B cell (primary cell): ENCODE results near the gene HIPK2. TPM values are rescaled to one million over a fixed set of nuclear protein-coding genes. Genes with fewer than 3 reads are reported as not detected.

Experiments
- ATAC-seq: fragments of 200-7000 bp; cut with Tn5 transposase; one replicate; pipeline ENCODE4 v1.10.0; 2021; ENCODE audit warnings: low read depth, mild to moderate bottlenecking, moderate number of reproducible peaks, moderate library complexity
- CTCF ChIA-PET: fragments of 350-600 bp; sonication (Branson Sonifier 250); formaldehyde crosslinking; loops from one replicate; lab custom pipeline; 2021; ENCODE audit warnings: antibody characterized with exemption, inconsistent platforms; lab: Charles Lee
- POLR2A ChIA-PET: fragments of 350-600 bp; sonication (Branson Sonifier 250); formaldehyde crosslinking; loops from one replicate; lab custom pipeline; 2021; ENCODE audit warnings: antibody characterized with exemption; lab: Charles Lee
- DNase-seq: peaks from one replicate; pipeline ENCODE4 v3.0.0; 2013
- H2AFZ ChIP-seq: 2 replicates; pipeline ENCODE4 v1.6.1; 2012; ENCODE audit warnings: mild to moderate bottlenecking, low read depth, low read length; ENCODE audit not compliant: insufficient read depth, poor library complexity, severe bottlenecking
- H3K27ac ChIP-seq, 2 donors: 1 replicate in 1 of 2; 2 replicates in 1 of 2; pipeline ENCODE4 v1.5.1; 2012 to 2013; ENCODE audit warnings: low read length in 2 of 2, mild to moderate bottlenecking in 2 of 2, moderate library complexity in 1 of 2
- H3K27me3 ChIP-seq, 4 experiments: fragments of 200-600 bp in 1 of 4; sonication (generic) in 1 of 4; replicated peaks in 1 of 4; 1 replicate in 2 of 4; 2 replicates in 2 of 4; pipeline versions ENCODE4 v1.6.1 to v1.7.0; 2013 to 2016; ENCODE audit warnings: low read length in 3 of 4, mild to moderate bottlenecking in 2 of 4, mixed read lengths in 1 of 4, moderate library complexity in 1 of 4; ENCODE audit not compliant: insufficient read depth in 4 of 4, control insufficient read depth in 3 of 4; ENCODE audit errors: control extremely low read depth in 1 of 4
- H3K36me3 ChIP-seq, 2 experiments: replicated peaks in 1 of 2; 1 replicate in 1 of 2; 2 replicates in 1 of 2; pipeline versions ENCODE4 v1.6.1 to v1.7.1; 2013; ENCODE audit warnings: low read length in 1 of 2; ENCODE audit not compliant: insufficient read depth in 2 of 2, control insufficient read depth in 1 of 2; ENCODE audit errors: control extremely low read depth in 1 of 2, extremely low read depth in 1 of 2
- H3K4me1 ChIP-seq, 2 donors: fragments of 200-600 bp in 1 of 2; sonication (generic) in 1 of 2; 1 replicate in 1 of 2; 2 replicates in 1 of 2; pipeline versions ENCODE4 v1.5.1 to v1.6.1; 2013 to 2017; ENCODE audit warnings: low read length in 2 of 2; ENCODE audit not compliant: control insufficient read depth in 2 of 2, insufficient read depth in 2 of 2
- H3K4me2 ChIP-seq: replicated peaks from 2 replicates; pipeline ENCODE3; 2012; ENCODE audit warnings: mild to moderate bottlenecking, low read depth, low read length; ENCODE audit not compliant: poor library complexity, severe bottlenecking
- H3K4me3 ChIP-seq, 5 experiments: fragments of 200-600 bp in 1 of 5; sonication (generic) in 1 of 5; 1 replicate in 3 of 5; 2 replicates in 2 of 5; pipeline versions ENCODE4 v1.5.1 to v1.7.0; 2011 to 2016; ENCODE audit warnings: low read length in 4 of 5, mild to moderate bottlenecking in 4 of 5, low read depth in 2 of 5, control low read depth in 1 of 5, moderate library complexity in 1 of 5; ENCODE audit not compliant: insufficient read depth in 1 of 5; ENCODE audit errors: control extremely low read depth in 1 of 5, extremely low read depth in 1 of 5
- H3K79me2 ChIP-seq: fragments of 200-600 bp; sonication (generic); one replicate; pipeline ENCODE4 v1.6.0; 2016; ENCODE audit warnings: low read length; ENCODE audit not compliant: control insufficient read depth, insufficient read depth
- H3K9ac ChIP-seq: fragments of 200-600 bp; sonication (generic); 2 replicates; pipeline ENCODE4 v1.6.1; 2017; ENCODE audit warnings: mild to moderate bottlenecking, low read length, moderate library complexity
- H3K9me3 ChIP-seq, 3 donors: one replicate each; pipeline versions ENCODE4 v1.6.1 to v1.7.1; 2013; ENCODE audit warnings: low read length in 2 of 3; ENCODE audit not compliant: control insufficient read depth in 2 of 3, insufficient read depth in 1 of 3; ENCODE audit errors: control extremely low read depth in 1 of 3
- H4K20me1 ChIP-seq: 2 replicates; pipeline ENCODE4 v1.6.0; 2012; ENCODE audit warnings: mild to moderate bottlenecking, low read length; ENCODE audit not compliant: insufficient read depth, control insufficient read depth, poor library complexity, severe bottlenecking
- H3K27ac Mint-ChIP-seq: one replicate; pipeline ENCODE4 v1.8.0; 2021; ENCODE audit warnings: mixed read lengths
- H3K27me3 Mint-ChIP-seq: one replicate; pipeline ENCODE4 v1.8.0; 2021; ENCODE audit warnings: mixed read lengths
- H3K4me1 Mint-ChIP-seq: one replicate; pipeline ENCODE4 v1.8.0; 2021; ENCODE audit warnings: mixed read lengths
- H3K4me3 Mint-ChIP-seq: one replicate; pipeline ENCODE4 v1.8.0; 2021; ENCODE audit warnings: mixed read lengths
- H3K9me3 Mint-ChIP-seq: one replicate; pipeline ENCODE4 v1.8.0; 2022; ENCODE audit warnings: mixed read lengths; ENCODE audit not compliant: insufficient read depth
- CTCF ChIP-seq: fragments of 200-600 bp; IDR thresholded peaks from one replicate; pipeline ENCODE4 v1.8.0; 2022; ENCODE audit warnings: antibody characterized with exemption, mild to moderate bottlenecking
- EZH2 ChIP-seq: IDR thresholded peaks from 2 replicates; pipeline ENCODE4 v1.6.1; 2012; ENCODE audit warnings: borderline replicate concordance, low read depth, mild to moderate bottlenecking, moderate library complexity, low read length; ENCODE audit not compliant: insufficient read depth, poor library complexity, severe bottlenecking
- WGBS: methylation state at CpG from one replicate; pipeline ENCODE4 v1.1.5; 2013; ENCODE audit warnings: missing lambda C conversion rate; ENCODE audit not compliant: insufficient coverage; 5-methylcytosine and 5-hydroxymethylcytosine counted together
- intact Hi-C: fragments of 100-400 bp; cut with micrococcal nuclease; formaldehyde crosslinking; loops from one replicate; pipeline ENCODE4 v1.10.0; 2022
- polyA plus RNA-seq: library from polyadenylated mRNA; depleted of rRNA; stranded (reverse); fragments of >200 nt; gene quantifications from 2 replicates; pipeline ENCODE4 v1.2.3, GENCODE V29; 2012
- total RNA-seq, 2 donors: library from RNA; stranded (reverse); fragments of 120-200 nt in 1 of 2; gene quantifications; 1 replicate in 1 of 2; 2 replicates in 1 of 2; pipeline versions ENCODE4 v1.2.3 to v1.2.4, GENCODE V29; 2013 to 2022

The HIPK2 gene
- total and polyA plus RNA-seq, 2 donors (not counting 1 experiment from before 2014, with no cell fraction given): 6.8 to 58.2 TPM

GRCh38 chr7:139808427-139808826 is 30.6 kb upstream of the HIPK2 start:
- Mint-ChIP-seq H3K27me3 (peaks cover 13% of the 10 kb centered on the region), H3K9me3 (peaks cover 6% of the 10 kb centered on the region), H3K4me1 (no peaks in the 10 kb centered on the region), H3K27ac (no peak overlapping the region), H3K4me3 (no peak overlapping the region)
- no peak for TF ChIP-seq EZH2
- TF ChIP-seq CTCF: no peak
- H3K4me3 ChIP-seq: no peak overlapping the region
- POLR2A ChIA-PET: no interaction called here
- H2AFZ ChIP-seq: no peak overlapping the region
- H3K9me3 ChIP-seq: peaks cover 0 to 16% (median 6%) of the 10 kb centered on the region in 3 donors
- intact Hi-C loops: no loop called here
- ATAC-seq: no peak
- CTCF ChIA-PET: interaction anchor here (0.7 to 1.3 kb wide), 2 partner anchors 29 to 302 kb away, joined by 3 read pairs; no protein-coding TSS in a partner anchor
- H3K36me3 ChIP-seq: no peaks in the 10 kb centered on the region
- H3K4me1 ChIP-seq: no peaks in the 10 kb centered on the region
- H3K4me2 ChIP-seq: no peak overlapping the region
- H3K27me3 ChIP-seq: no peaks in the 10 kb centered on the region
- no peaks in the 10 kb centered on the region for H3K79me2 ChIP-seq
- H4K20me1 ChIP-seq: no peaks in the 10 kb centered on the region
- no peak overlapping the region for H3K27ac ChIP-seq
- H3K9ac ChIP-seq: no peak overlapping the region
- 96% methylated on average over 3 of the region's 3 CpGs for WGBS
- no peak for DNase-seq

- Mint-ChIP-seq H3K4me3 (no peak overlapping the region), H3K27me3 (peaks cover 13% of the 10 kb centered on the region), H3K9me3 (peaks cover 8% of the 10 kb centered on the region), H3K4me1 (no peaks in the 10 kb centered on the region), H3K27ac (no peak overlapping the region)
- no peak overlapping the region for H3K4me3 ChIP-seq
- no peaks in the 10 kb centered on the region for H3K4me1 ChIP-seq
- no peaks in the 10 kb centered on the region for H3K27me3 ChIP-seq
- intact Hi-C loops: no loop called here
- no peaks in the 10 kb centered on the region for H3K36me3 ChIP-seq
- H3K4me2 ChIP-seq: no peak overlapping the region
- DNase-seq (no peak), ATAC-seq (no peak)
- peaks cover 0 to 21% (median 8%) of the 10 kb centered on the region in 3 donors for H3K9me3 ChIP-seq
- ChIA-PET CTCF (no interaction called here), POLR2A (no interaction called here)
- no peaks in the 10 kb centered on the region for H3K79me2 ChIP-seq
- no peak overlapping the region for H3K9ac ChIP-seq
- H2AFZ ChIP-seq: no peak overlapping the region
- 85% methylated on average over 2 of the region's 3 CpGs for WGBS
- H4K20me1 ChIP-seq: no peaks in the 10 kb centered on the region
- H3K27ac ChIP-seq: no peak overlapping the region
- TF ChIP-seq CTCF: no peak
- no peak for TF ChIP-seq EZH2
These were observed 29.2 kb upstream of the HIPK2 start for GRCh38 chr7:139807009-139807408.
